Sigmoid colon (tissue), 4 donors: ENCODE measurements around the gene DACH1.

Experiments
- CTCF ChIP-seq, 4 experiments: fragments of 450-650 bp in 3 of 4; fragments of 200-600 bp in 1 of 4; IDR thresholded peaks; one replicate each; pipeline ENCODE4 v1.5.1; 2016 to 2019; ENCODE audit warnings: antibody characterized with exemption in 4 of 4, mild to moderate bottlenecking in 3 of 4, moderate library complexity in 2 of 4
- EP300 ChIP-seq, 4 donors: sonication (generic); formaldehyde crosslinking; IDR thresholded peaks; one replicate each; pipeline ENCODE4 v1.6.1; 2017; ENCODE audit warnings: antibody characterized with exemption in 4 of 4
- POLR2A ChIP-seq, 2 donors: fragments of 450-650 bp; IDR thresholded peaks; one replicate each; pipeline ENCODE4 v1.6.1; 2016; ENCODE audit warnings: antibody characterized with exemption in 2 of 2, mild to moderate bottlenecking in 2 of 2, moderate library complexity in 2 of 2

GRCh38 chr13:71634602-71635443 is 232.2 kb downstream of the DACH1 start:
- no peak for TF ChIP-seq CTCF (IDR thresholded peaks at IDR 0.05)
- no peak for TF ChIP-seq POLR2A (IDR thresholded peaks at IDR 0.05)
- TF ChIP-seq EP300 (IDR thresholded peaks at IDR 0.05) = no peak
